GM18526 (cell line): ENCODE results near the gene CELF2.

Source experiments
- POLR2A ChIP-seq: IDR thresholded peaks from 3 replicates; pipeline ENCODE4 v1.6.1; 2011; ENCODE audit not compliant: insufficient read length; ENCODE audit errors: extremely low read depth

CELF2 gene

GRCh38 chr10:11341283-11341960 is 323.8 kb downstream of the CELF2 start:
- no peak for TF ChIP-seq POLR2A

DNA sequence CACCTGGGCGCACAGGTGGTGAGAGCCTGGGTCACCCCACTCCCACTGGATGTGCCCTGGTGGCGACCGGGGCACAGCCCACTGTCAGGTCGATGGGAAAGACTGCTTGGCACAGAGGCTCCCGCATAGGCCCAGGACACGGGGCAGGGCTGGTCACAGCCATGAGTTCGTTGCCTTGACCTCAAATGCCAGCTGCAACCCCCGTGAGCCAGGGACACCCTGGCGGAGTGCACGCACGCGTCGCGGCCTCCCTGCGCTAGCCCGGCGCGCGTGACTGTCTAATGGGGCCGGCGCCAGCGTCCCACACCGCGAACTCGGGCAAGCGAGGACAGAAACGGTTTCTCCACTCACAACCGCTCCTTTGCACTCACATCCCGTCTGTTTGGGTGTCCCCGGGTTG is 326.4 kb downstream of the CELF2 start:
- no peak for TF ChIP-seq POLR2A

- no peak for TF ChIP-seq POLR2A
Measured at GRCh38 chr10:11344550-11344949, 326.9 kb downstream of the CELF2 start.

GRCh38 chr10:11345224-11346054 is 327.8 kb downstream of the CELF2 start:
- no peak for TF ChIP-seq POLR2A

- TF ChIP-seq POLR2A: no peak
Measured at GRCh38 chr10:11351801-11352200, 334.1 kb downstream of the CELF2 start.

DNA sequence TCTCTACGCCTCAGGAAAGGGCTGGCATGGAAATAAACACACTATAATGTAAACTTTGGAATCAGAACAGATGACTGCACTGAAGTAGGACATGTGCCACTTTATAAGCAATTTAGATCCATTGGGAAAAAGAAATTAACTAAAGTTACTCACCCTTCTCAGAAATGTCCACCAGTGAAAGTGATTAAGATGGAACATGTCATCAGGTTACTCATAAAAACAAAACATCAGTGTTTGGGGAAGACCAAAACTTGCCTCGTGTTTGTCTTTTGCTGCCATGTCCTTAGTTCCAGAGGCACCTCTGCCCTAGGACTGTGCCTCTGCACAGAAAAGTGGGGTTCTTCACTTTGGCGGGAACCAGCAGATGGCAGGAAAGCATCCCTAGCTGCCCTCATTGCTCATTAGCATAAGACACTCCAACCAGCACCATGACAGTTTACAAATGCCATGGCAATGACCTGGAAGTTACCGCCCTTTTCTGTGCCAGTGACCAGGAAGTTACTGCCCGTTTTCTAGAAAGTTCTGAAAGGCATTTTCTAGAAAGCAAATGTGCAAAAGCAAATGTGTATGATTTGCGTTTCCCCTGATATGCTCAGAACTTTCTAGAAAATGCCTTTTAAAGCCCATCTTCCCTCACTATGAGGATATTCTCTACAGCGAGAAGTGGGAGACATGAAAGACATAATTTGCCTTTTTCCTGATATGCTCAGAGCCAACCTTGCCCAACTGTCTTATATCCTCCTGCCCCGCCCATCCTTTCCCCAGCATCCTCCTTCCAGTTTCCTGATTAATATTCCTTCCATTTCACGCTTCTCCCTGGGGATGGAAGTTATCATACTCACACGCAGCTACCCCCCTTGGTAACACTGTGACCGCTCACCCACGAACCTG is 335.6 kb downstream of the CELF2 start:
- TF ChIP-seq POLR2A: no peak

GRCh38 chr10:11354823-11355222 is 337.2 kb downstream of the CELF2 start:
- TF ChIP-seq POLR2A: no peak

DNA sequence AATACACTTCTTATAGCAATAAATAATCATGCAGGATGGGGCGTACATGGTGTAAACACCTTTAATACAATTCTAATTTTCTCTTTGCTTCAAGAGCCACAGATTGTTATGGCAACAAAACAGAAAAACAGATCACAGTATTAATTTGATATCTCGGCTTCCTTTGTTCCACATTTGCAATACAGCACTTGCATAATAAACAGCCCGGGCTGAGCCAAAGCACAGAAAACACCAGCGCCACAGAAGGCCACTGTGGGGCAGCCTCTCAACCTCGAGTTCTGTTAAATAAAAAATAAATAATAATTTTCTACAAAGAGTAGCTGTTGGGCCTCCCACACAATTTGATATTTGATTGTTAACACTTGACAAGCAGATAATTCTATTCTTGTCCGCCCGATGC is 337.9 kb downstream of the CELF2 start:
- no peak for TF ChIP-seq POLR2A

- no peak for TF ChIP-seq POLR2A
Measured at GRCh38 chr10:11357439-11357838, 339.8 kb downstream of the CELF2 start.

DNA sequence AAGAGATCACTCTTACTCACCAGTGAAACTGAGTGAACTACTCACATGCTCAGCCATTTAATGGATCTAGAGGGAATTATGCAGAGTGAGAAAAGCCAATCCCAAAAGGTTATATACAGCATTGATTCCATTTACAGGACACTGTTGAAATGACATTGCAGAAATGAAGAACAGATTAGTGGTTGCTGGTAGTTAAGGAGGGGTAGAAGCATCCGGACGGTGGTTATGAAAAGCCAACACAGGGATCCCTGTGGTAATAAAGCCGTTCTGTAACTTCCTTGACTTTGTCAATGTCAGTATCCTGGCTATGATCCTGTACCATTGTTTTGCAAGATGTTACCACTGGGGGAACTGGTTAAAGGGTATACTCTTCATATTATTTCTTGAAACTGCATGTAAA is 340.3 kb downstream of the CELF2 start:
- TF ChIP-seq POLR2A: no peak

DNA sequence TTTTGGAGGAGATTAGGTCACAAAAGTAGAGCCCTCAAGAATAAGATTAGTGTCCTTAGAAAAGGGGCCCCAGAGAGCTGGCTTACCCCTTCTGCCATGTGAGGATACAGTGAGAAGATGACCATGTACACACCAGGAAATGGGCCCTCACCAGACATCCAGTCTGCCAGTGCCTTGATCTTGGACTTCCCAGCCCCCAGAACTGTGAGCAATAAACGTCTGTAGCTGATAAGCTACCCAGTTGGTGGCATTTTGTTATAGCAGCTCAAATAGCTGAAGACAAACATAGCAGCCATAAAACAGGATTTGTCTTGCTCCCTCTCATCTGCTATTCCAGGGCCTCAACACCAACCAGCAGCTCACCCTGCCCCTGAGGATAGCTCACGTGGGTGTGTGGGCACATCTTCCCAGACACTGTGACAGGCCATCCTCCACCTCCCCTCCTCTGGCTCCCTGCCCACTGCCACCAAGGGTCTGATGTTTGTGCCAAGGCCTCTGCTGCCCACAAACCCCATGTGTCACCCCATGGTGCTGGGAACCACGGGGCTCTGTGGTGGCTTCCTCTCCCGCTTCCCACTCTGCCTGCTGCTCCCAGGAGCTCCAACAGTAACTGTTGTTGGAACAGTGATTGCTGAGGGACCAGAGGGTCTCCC is 341.4 kb downstream of the CELF2 start:
- no peak for TF ChIP-seq POLR2A

DNA sequence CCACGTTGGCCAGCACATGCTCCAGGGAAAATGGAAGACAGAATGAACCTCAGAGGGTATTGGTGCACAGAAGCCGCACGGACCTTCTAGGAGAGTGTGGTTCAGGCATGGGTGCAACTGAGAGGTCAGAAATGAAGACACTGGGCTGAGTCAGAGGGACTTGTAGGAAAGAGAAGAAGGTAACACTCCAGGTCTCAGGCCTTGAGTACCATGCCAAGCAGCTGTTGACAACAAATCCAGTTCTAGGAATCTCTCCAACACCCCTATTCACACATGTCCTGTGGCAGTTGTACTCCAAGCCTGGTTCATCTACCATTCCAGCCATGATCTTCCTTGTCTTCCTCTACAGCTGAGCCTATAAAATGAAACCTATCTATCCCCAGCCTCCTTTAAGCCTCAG is 342.2 kb downstream of the CELF2 start:
- no peak for TF ChIP-seq POLR2A

DNA sequence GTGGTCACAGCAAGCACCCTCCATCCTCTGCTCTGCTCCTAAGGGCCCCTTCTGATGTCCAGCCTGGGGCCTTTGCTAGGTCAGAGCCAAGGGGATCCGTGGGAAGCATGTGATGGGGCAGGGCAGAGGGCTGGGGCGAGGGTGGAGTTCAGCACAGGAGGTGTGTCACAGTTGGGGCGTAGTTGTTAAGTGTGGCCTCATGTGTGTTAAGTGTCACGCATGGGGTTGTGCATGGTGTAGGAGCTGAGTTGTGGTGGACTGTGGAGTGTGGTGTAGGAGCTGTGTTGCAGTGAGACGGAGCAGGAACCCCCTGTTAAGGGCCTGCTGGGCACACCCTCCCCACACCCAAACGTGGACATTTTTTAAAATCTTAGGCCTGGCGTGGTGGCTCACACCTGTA is 345.8 kb downstream of the CELF2 start:
- no peak for TF ChIP-seq POLR2A

DNA sequence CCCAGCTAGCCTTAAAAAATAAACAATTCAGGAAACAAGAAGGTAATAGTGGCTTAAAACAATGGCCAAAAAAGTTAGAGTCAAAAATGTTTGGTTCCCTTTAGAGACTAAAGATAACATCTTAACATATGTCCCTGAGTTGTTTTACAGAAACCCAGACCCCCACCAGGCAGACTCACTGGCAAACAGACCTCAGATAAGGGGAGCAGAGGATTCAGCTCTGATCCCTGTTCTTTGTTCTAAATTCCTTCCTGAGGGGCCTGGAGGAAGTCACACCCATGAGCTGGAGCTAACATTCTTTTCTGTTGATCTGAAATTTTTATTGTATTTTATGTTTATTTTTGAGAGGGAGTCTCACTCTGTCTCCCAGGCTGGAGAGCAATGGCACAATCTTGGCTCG is 346.6 kb downstream of the CELF2 start:
- no peak for TF ChIP-seq POLR2A

DNA sequence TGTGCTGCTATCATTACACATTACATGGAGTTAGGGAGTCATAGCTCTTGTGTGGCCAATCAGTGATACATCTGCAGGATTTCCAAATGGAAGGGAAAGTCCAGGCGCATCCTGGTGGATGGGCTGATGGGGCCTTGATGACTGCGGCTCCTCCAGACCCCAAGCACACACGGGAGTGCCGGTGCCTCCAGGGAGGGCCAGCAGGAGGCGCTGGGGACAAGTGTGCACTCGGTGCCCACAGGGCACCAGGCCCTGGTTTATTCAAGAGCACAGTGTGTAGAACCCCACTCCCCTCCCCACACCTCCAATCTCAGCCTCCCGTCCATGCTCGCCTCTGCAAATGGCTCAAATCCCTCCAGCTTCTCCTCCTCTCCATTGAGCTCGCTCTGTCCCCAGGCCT is 349.8 kb downstream of the CELF2 start:
- no peak for TF ChIP-seq POLR2A
